Cardiac muscle cell (in vitro differentiated cells and primary cell): ENCODE data around the gene WDR44. TPM values are rescaled to one million over a fixed set of nuclear protein-coding genes. Genes with fewer than 3 reads are reported as not detected.

ENCODE experiments used
- DNase-seq, 2 donors: peaks; one replicate each; pipeline versions ENCODE4 v3.0.0 to v3.0.0-alpha.2; 2010 to 2017; ENCODE audit warnings: low read depth in 1 of 2, low spot score in 1 of 2
- H3K27ac ChIP-seq: fragments of 200-600 bp; sonication (generic); 2 replicates; pipeline ENCODE4 v1.5.1; 2016
- H3K27me3 ChIP-seq: fragments of 200-600 bp; sonication (generic); 2 replicates; pipeline ENCODE4 v1.6.0; 2016; ENCODE audit warnings: control low read depth
- H3K36me3 ChIP-seq: fragments of 200-600 bp; sonication (generic); 2 replicates; pipeline ENCODE4 v1.5.1; 2016; ENCODE audit warnings: control low read depth
- H3K4me1 ChIP-seq: fragments of 200-600 bp; sonication (generic); 2 replicates; pipeline ENCODE4 v1.8.1; 2017; ENCODE audit warnings: low read depth, mild to moderate bottlenecking, mixed run types
- H3K4me3 ChIP-seq: fragments of 200-600 bp; sonication (generic); 2 replicates; pipeline ENCODE4 v1.5.1; 2016; ENCODE audit warnings: mild to moderate bottlenecking
- H3K9me3 ChIP-seq: fragments of 200-600 bp; sonication (generic); 2 replicates; pipeline ENCODE4 v1.5.1; 2017; ENCODE audit warnings: low read depth, mild to moderate bottlenecking, control low read depth
- polyA plus RNA-seq: library from polyadenylated mRNA; unstranded; fragments of >200 nt; fragmentation: Nextera tagmentation; extraction: Ambion mirVana; gene quantifications from 2 replicates; pipeline ENCODE4 v1.2.1, GENCODE V29; 2016
- total RNA-seq: library from RNA; depleted of rRNA; stranded (reverse); fragments of >200 nt; gene quantifications from 2 replicates; pipeline ENCODE4 v1.2.3, GENCODE V29; 2016
- TF ChIP-seq, protein P1 (sequence below): IDR thresholded peaks from 2 replicates; pipeline ENCODE4 v1.5.1; 2012; ENCODE audit warnings: low read depth, mild to moderate bottlenecking, low read length

Gene WDR44
- total and polyA plus RNA-seq, 2 experiments from 2014 or later: 11.9 to 15.9 TPM

DNA sequence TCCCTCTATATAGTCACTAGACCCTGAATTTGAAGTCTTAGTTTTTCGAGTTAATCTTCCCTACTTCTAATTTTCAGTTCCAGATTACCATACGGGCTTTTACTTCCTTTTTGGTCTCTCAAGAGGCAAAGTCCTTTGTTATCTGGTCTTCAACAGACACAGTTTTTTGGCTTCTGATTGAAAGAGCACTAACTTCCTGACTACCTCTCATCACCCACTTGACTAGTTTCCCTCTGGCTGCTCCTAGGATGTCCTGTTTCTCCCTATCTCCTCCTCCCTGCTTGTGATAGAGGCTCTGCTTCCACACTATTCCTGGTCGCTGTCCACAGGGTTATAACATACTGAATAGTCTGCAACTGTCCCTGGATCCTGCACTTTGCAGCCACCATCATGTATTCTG, 16.7 kb upstream of the WDR44 start:
- peak in 1 of 2 donors; percentile 10 for DNase-seq
- Histone ChIP-seq H3K9me3 (no peaks in the 10 kb centered on the region), H3K36me3 (no peaks in the 10 kb centered on the region), H3K4me3 (no peak overlapping the region), H3K4me1 (peaks cover 6% of the 10 kb centered on the region), H3K27me3 (no peaks in the 10 kb centered on the region), H3K27ac (no peak overlapping the region)
- TF ChIP-seq, protein P1, sequence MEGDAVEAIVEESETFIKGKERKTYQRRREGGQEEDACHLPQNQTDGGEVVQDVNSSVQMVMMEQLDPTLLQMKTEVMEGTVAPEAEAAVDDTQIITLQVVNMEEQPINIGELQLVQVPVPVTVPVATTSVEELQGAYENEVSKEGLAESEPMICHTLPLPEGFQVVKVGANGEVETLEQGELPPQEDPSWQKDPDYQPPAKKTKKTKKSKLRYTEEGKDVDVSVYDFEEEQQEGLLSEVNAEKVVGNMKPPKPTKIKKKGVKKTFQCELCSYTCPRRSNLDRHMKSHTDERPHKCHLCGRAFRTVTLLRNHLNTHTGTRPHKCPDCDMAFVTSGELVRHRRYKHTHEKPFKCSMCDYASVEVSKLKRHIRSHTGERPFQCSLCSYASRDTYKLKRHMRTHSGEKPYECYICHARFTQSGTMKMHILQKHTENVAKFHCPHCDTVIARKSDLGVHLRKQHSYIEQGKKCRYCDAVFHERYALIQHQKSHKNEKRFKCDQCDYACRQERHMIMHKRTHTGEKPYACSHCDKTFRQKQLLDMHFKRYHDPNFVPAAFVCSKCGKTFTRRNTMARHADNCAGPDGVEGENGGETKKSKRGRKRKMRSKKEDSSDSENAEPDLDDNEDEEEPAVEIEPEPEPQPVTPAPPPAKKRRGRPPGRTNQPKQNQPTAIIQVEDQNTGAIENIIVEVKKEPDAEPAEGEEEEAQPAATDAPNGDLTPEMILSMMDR: no peak

DNA sequence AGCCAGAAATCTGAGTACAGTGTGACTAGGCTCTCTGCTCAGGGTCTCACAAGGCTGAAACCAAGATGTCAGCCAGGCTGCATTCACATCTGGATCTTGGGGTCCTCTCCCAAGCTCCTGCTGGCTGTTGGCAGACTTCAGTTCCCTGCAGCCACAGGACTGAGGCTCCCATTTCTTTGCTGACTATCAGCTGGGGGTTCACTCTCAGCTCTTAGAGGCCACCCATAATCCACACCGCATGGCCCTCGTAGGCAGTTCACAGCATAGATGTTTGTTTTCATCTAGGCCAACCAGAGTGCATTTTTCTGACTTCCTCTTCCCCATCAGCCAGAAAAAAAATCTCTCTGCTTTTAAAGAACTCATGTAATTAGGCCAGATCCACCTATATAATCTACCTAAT, 8.2 kb upstream of the WDR44 start:
- no peaks in the 10 kb centered on the region for H3K27me3 ChIP-seq
- H3K36me3 ChIP-seq: no peaks in the 10 kb centered on the region
- no peaks in the 10 kb centered on the region for H3K9me3 ChIP-seq
- H3K4me1 ChIP-seq: no peaks in the 10 kb centered on the region
- no peak overlapping the region for H3K27ac ChIP-seq
- TF ChIP-seq, protein P1: no peak
- H3K4me3 ChIP-seq: no peak overlapping the region
- DNase-seq: no peak

DNA sequence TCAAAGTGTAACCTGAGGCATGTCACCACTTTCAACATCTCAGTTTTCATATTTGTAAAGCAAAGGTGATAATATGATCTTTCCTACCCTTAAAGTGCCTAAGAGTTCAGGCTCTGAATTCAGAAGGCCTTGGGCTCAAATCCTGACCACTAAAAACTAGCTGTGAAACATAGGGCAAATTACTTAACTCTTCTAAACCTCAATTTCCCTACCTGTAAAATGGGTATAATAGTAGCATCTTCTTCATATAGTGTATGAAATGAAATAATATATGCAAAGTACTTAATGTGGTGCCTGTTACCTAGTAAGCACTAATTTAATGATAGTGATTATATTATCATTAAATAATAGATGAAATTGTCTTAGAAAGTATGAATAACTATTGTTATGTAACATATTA, 7.0 kb upstream of the WDR44 start:
- DNase-seq: no peak
- no peaks in the 10 kb centered on the region for H3K4me1 ChIP-seq
- H3K4me3 ChIP-seq: no peak overlapping the region
- H3K9me3 ChIP-seq: no peaks in the 10 kb centered on the region
- no peak overlapping the region for H3K27ac ChIP-seq
- no peaks in the 10 kb centered on the region for H3K27me3 ChIP-seq
- TF ChIP-seq, protein P1: no peak
- H3K36me3 ChIP-seq: no peaks in the 10 kb centered on the region

- H3K27ac ChIP-seq: peak overlapping the region; percentile 52
- DNase-seq: peak in 1 of 2 donors; percentile 65
- TF ChIP-seq, protein P1: no peak
Observed at GRCh38 chrX:118345045-118345463, 852 bp upstream of the WDR44 start.

GRCh38 chrX:118346258-118347094, 570 bp downstream of the WDR44 start:
- H3K4me3 ChIP-seq: peak overlapping the region; percentile 69
- H3K9me3 ChIP-seq: no peaks in the 10 kb centered on the region
- DNase-seq: peak in 1 of 2 donors; percentile 44
- TF ChIP-seq, protein P1: peak; percentile 11
- H3K27me3 ChIP-seq: no peaks in the 10 kb centered on the region
- peaks cover 2% of the 10 kb centered on the region for H3K4me1 ChIP-seq
- peak overlapping the region; percentile 90 for H3K27ac ChIP-seq
- no peaks in the 10 kb centered on the region for H3K36me3 ChIP-seq

More at GRCh38 chrX:118345045-118345463, 852 bp upstream of the WDR44 start:
- Histone ChIP-seq H3K9me3 (no peaks in the 10 kb centered on the region), H3K27me3 (no peaks in the 10 kb centered on the region), H3K4me3 (peak overlapping the region; percentile 18), H3K36me3 (no peaks in the 10 kb centered on the region), H3K4me1 (peaks cover 2% of the 10 kb centered on the region)
